ENCODE measurements around the gene HHIP.

The HHIP gene

GRCh38 chr4:144674711-144675110 is 28.8 kb downstream of the HHIP start:
- Histone ChIP-seq H3K27ac (no peak overlapping the region), H3K4me3 (no peak overlapping the region), H3K4me2 (no peak overlapping the region), H3K27me3 (no peaks in the 10 kb centered on the region), H4K20me1 (no peaks in the 10 kb centered on the region), H3K4me1 (no peaks in the 10 kb centered on the region), H3K36me3 (no peaks in the 10 kb centered on the region), H3K9ac (no peak overlapping the region), H3K9me3 (no peaks in the 10 kb centered on the region)
- no peak for TF ChIP-seq Cebpa-rat (IDR thresholded peaks at IDR 0.05)

GRCh38 chr4:144681806-144682205 is 35.9 kb downstream of the HHIP start:
- H3K4me2 ChIP-seq: no peak overlapping the region
- H3K9ac ChIP-seq: no peak overlapping the region
- no peaks in the 10 kb centered on the region for H4K20me1 ChIP-seq
- H3K9me3 ChIP-seq: no peaks in the 10 kb centered on the region
- no peaks in the 10 kb centered on the region for H3K27me3 ChIP-seq
- H3K4me3 ChIP-seq: no peak overlapping the region
- no peaks in the 10 kb centered on the region for H3K36me3 ChIP-seq
- no peaks in the 10 kb centered on the region for H3K4me1 ChIP-seq
- no peak overlapping the region for H3K27ac ChIP-seq
- no peak for TF ChIP-seq Cebpa-rat (IDR thresholded peaks at IDR 0.05)

- Histone ChIP-seq H4K20me1 (no peaks in the 10 kb centered on the region), H3K36me3 (no peaks in the 10 kb centered on the region), H3K9me3 (no peaks in the 10 kb centered on the region), H3K27ac (no peak overlapping the region), H3K27me3 (no peaks in the 10 kb centered on the region), H3K9ac (no peak overlapping the region), H3K4me3 (no peak overlapping the region), H3K4me1 (no peaks in the 10 kb centered on the region), H3K4me2 (no peak overlapping the region)
- TF ChIP-seq Cebpa-rat (IDR thresholded peaks at IDR 0.05): no peak
These were observed 37.6 kb downstream of the HHIP start for GRCh38 chr4:144683516-144683915.

- Histone ChIP-seq H3K9me3 (no peaks in the 10 kb centered on the region), H3K36me3 (no peaks in the 10 kb centered on the region), H3K4me3 (no peak overlapping the region), H3K27me3 (no peaks in the 10 kb centered on the region), H3K9ac (no peak overlapping the region), H3K4me1 (no peaks in the 10 kb centered on the region), H3K4me2 (no peak overlapping the region), H4K20me1 (no peaks in the 10 kb centered on the region), H3K27ac (no peak overlapping the region)
- no peak for TF ChIP-seq Cebpa-rat (IDR thresholded peaks at IDR 0.05)
These were observed 40.0 kb downstream of the HHIP start for GRCh38 chr4:144685911-144686310.

- Histone ChIP-seq H3K4me2 (no peak overlapping the region), H3K36me3 (no peaks in the 10 kb centered on the region), H3K27ac (no peak overlapping the region), H3K27me3 (no peaks in the 10 kb centered on the region), H3K9me3 (no peaks in the 10 kb centered on the region), H3K4me1 (no peaks in the 10 kb centered on the region), H3K9ac (no peak overlapping the region), H3K4me3 (no peak overlapping the region), H4K20me1 (no peaks in the 10 kb centered on the region)
- TF ChIP-seq Cebpa-rat (IDR thresholded peaks at IDR 0.05): no peak
These were observed 41.0 kb downstream of the HHIP start for GRCh38 chr4:144686921-144687320.

- Histone ChIP-seq H3K9ac (no peak overlapping the region), H3K27me3 (no peaks in the 10 kb centered on the region), H3K4me2 (no peak overlapping the region), H3K36me3 (no peaks in the 10 kb centered on the region), H3K4me1 (no peaks in the 10 kb centered on the region), H4K20me1 (no peaks in the 10 kb centered on the region), H3K4me3 (no peak overlapping the region), H3K27ac (no peak overlapping the region), H3K9me3 (no peaks in the 10 kb centered on the region)
- no peak for TF ChIP-seq Cebpa-rat (IDR thresholded peaks at IDR 0.05)
These were observed 41.5 kb downstream of the HHIP start for GRCh38 chr4:144687466-144687865.

- no peak overlapping the region for H3K4me2 ChIP-seq
- no peak overlapping the region for H3K4me3 ChIP-seq
- no peaks in the 10 kb centered on the region for H3K36me3 ChIP-seq
- no peaks in the 10 kb centered on the region for H3K4me1 ChIP-seq
- TF ChIP-seq Cebpa-rat (IDR thresholded peaks at IDR 0.05): no peak
- no peaks in the 10 kb centered on the region for H3K9me3 ChIP-seq
- no peak overlapping the region for H3K9ac ChIP-seq
- H4K20me1 ChIP-seq: no peaks in the 10 kb centered on the region
- H3K27ac ChIP-seq: no peak overlapping the region
- H3K27me3 ChIP-seq: no peaks in the 10 kb centered on the region
These were observed 42.1 kb downstream of the HHIP start for GRCh38 chr4:144688035-144688569.

- Histone ChIP-seq H3K36me3 (no peaks in the 10 kb centered on the region), H3K27me3 (no peaks in the 10 kb centered on the region), H4K20me1 (no peaks in the 10 kb centered on the region), H3K9ac (no peak overlapping the region), H3K4me1 (no peaks in the 10 kb centered on the region), H3K4me2 (no peak overlapping the region), H3K4me3 (no peak overlapping the region), H3K27ac (no peak overlapping the region), H3K9me3 (no peaks in the 10 kb centered on the region)
- no peak for TF ChIP-seq Cebpa-rat (IDR thresholded peaks at IDR 0.05)
These were observed 43.2 kb downstream of the HHIP start for GRCh38 chr4:144689125-144689524.

- no peak overlapping the region for H3K27ac ChIP-seq
- H3K36me3 ChIP-seq: no peaks in the 10 kb centered on the region
- H4K20me1 ChIP-seq: no peaks in the 10 kb centered on the region
- no peaks in the 10 kb centered on the region for H3K4me1 ChIP-seq
- H3K4me2 ChIP-seq: no peak overlapping the region
- no peak overlapping the region for H3K9ac ChIP-seq
- no peaks in the 10 kb centered on the region for H3K9me3 ChIP-seq
- no peak overlapping the region for H3K4me3 ChIP-seq
- no peaks in the 10 kb centered on the region for H3K27me3 ChIP-seq
- no peak for TF ChIP-seq Cebpa-rat (IDR thresholded peaks at IDR 0.05)
These were observed 49.8 kb downstream of the HHIP start for GRCh38 chr4:144695721-144696120.

GRCh38 chr4:144696376-144696775 is 50.4 kb downstream of the HHIP start:
- Histone ChIP-seq H3K9me3 (no peaks in the 10 kb centered on the region), H3K27ac (no peak overlapping the region), H3K9ac (no peak overlapping the region), H4K20me1 (no peaks in the 10 kb centered on the region), H3K4me2 (no peak overlapping the region), H3K4me3 (no peak overlapping the region), H3K36me3 (no peaks in the 10 kb centered on the region), H3K27me3 (no peaks in the 10 kb centered on the region), H3K4me1 (no peaks in the 10 kb centered on the region)
- no peak for TF ChIP-seq Cebpa-rat (IDR thresholded peaks at IDR 0.05)

GRCh38 chr4:144699565-144699964 is 53.6 kb downstream of the HHIP start:
- TF ChIP-seq Cebpa-rat (IDR thresholded peaks at IDR 0.05): no peak

More at GRCh38 chr4:144699565-144699964, 53.6 kb downstream of the HHIP start:
- H3K4me2 ChIP-seq: no peak overlapping the region
- H3K4me1 ChIP-seq: no peaks in the 10 kb centered on the region
- H3K27ac ChIP-seq: no peak overlapping the region
- H3K9ac ChIP-seq: no peak overlapping the region
- H3K9me3 ChIP-seq: no peaks in the 10 kb centered on the region
- no peaks in the 10 kb centered on the region for H4K20me1 ChIP-seq
- no peaks in the 10 kb centered on the region for H3K36me3 ChIP-seq
- no peaks in the 10 kb centered on the region for H3K27me3 ChIP-seq
- H3K4me3 ChIP-seq: no peak overlapping the region
